Progenitor cell of endocrine pancreas (in vitro differentiated cells): ENCODE data around the gene OSBPL1A. TPM values are rescaled to one million over a fixed set of nuclear protein-coding genes. Genes with fewer than 3 reads are reported as not detected.

ENCODE experiments used
- DNase-seq: peaks from one replicate; pipeline ENCODE4 v3.0.0; 2021; ENCODE audit warnings: low spot score; ENCODE audit not compliant: unreplicated experiment
- H3K27ac Mint-ChIP-seq: 2 replicates; pipeline ENCODE4 v1.8.0; 2021; ENCODE audit warnings: mild to moderate bottlenecking, moderate library complexity, mixed read lengths
- H3K27me3 Mint-ChIP-seq: 2 replicates; pipeline ENCODE4 v1.8.0; 2021; ENCODE audit warnings: mixed read lengths
- H3K36me3 Mint-ChIP-seq: 2 replicates; pipeline ENCODE4 v1.8.0; 2022; ENCODE audit warnings: mixed read lengths; ENCODE audit not compliant: insufficient read depth
- H3K4me1 Mint-ChIP-seq: 2 replicates; pipeline ENCODE4 v1.8.0; 2021; ENCODE audit warnings: low read depth, mixed read lengths
- H3K4me3 Mint-ChIP-seq: 2 replicates; pipeline ENCODE4 v1.8.0; 2021; ENCODE audit warnings: low read depth, mild to moderate bottlenecking, moderate library complexity, mixed read lengths
- H3K9me3 Mint-ChIP-seq: 2 replicates; pipeline ENCODE4 v1.8.0; 2021; ENCODE audit warnings: low read depth, mixed read lengths
- CTCF ChIP-seq: fragments of 200-600 bp; sonication (generic); IDR thresholded peaks from one replicate; pipeline ENCODE4 v1.5.0; 2021; ENCODE audit warnings: antibody characterized with exemption, mild to moderate bottlenecking; ENCODE audit not compliant: unreplicated experiment
- total RNA-seq: library from RNA; stranded (reverse); gene quantifications from 2 replicates; pipeline ENCODE4 v1.2.1, GENCODE V29; 2021

Gene OSBPL1A
- total RNA-seq, 1 donor from 2014 or later: 15.0 TPM

GRCh38 chr18:24187689-24188088 is 209.9 kb downstream of the OSBPL1A start:
- DNase-seq: no peak
- TF ChIP-seq CTCF: no peak
- Mint-ChIP-seq H3K27me3 (no peaks in the 10 kb centered on the region), H3K36me3 (no peaks in the 10 kb centered on the region), H3K4me3 (no peak overlapping the region), H3K9me3 (no peaks in the 10 kb centered on the region), H3K27ac (no peak overlapping the region), H3K4me1 (no peaks in the 10 kb centered on the region)

GRCh38 chr18:24187049-24187448 is 210.6 kb downstream of the OSBPL1A start:
- no peaks in the 10 kb centered on the region for H3K9me3 Mint-ChIP-seq
- TF ChIP-seq CTCF: no peak
- no peak overlapping the region for H3K27ac Mint-ChIP-seq
- no peaks in the 10 kb centered on the region for H3K27me3 Mint-ChIP-seq
- no peaks in the 10 kb centered on the region for H3K4me1 Mint-ChIP-seq
- H3K36me3 Mint-ChIP-seq: no peaks in the 10 kb centered on the region
- H3K4me3 Mint-ChIP-seq: no peak overlapping the region
- no peak for DNase-seq

DNA sequence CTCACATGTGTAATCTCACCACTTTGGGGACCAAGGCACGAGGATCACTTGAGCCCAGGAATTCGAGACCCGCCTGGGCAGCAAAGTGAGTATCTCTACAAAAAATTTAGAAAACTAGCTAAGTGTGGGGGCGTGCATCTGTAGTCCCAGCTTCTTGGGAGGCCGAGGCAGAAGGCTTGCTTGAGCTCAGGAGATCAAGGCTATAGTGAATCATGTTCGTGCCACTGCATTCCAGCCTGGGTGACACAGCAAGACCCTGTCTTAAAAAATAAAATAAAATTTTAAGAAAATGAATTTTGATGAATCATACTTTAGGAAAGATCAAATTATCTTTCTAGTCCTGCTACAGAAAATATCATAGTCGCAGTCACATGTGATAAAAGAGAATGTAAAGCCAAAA is 211.8 kb downstream of the OSBPL1A start:
- no peak for DNase-seq
- TF ChIP-seq CTCF: no peak
- peaks cover 2% of the 10 kb centered on the region for H3K4me1 Mint-ChIP-seq
- H3K27ac Mint-ChIP-seq: no peak overlapping the region
- no peaks in the 10 kb centered on the region for H3K36me3 Mint-ChIP-seq
- no peak overlapping the region for H3K4me3 Mint-ChIP-seq
- no peaks in the 10 kb centered on the region for H3K27me3 Mint-ChIP-seq
- H3K9me3 Mint-ChIP-seq: no peaks in the 10 kb centered on the region

DNA sequence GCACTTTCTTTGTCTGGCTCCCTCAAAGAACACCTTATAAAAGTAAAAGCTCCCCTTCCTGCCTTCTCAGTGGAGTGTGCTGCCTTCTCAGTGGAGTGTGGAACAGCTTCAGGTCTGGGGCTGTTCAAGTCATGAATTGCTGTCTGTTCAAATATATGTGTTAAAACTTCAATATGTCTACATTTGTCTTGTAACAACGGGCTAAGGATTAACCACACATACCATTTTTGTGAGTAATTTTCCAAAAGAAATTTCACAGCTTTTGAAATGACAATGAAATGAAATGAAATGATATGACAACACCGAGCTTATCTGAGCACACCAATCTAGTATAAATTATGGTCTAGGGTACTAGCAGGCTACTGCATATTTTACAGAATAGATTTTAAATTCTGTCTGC is 215.8 kb downstream of the OSBPL1A start:
- no peak for TF ChIP-seq CTCF
- Mint-ChIP-seq H3K4me1 (peaks cover 2% of the 10 kb centered on the region), H3K36me3 (no peaks in the 10 kb centered on the region), H3K4me3 (no peak overlapping the region), H3K27ac (no peak overlapping the region), H3K27me3 (no peaks in the 10 kb centered on the region), H3K9me3 (no peaks in the 10 kb centered on the region)
- no peak for DNase-seq

- peaks cover 2% of the 10 kb centered on the region for H3K4me1 Mint-ChIP-seq
- H3K9me3 Mint-ChIP-seq: no peaks in the 10 kb centered on the region
- H3K27ac Mint-ChIP-seq: no peak overlapping the region
- TF ChIP-seq CTCF: no peak
- H3K4me3 Mint-ChIP-seq: no peak overlapping the region
- no peaks in the 10 kb centered on the region for H3K27me3 Mint-ChIP-seq
- DNase-seq: no peak
- H3K36me3 Mint-ChIP-seq: no peaks in the 10 kb centered on the region
These were observed 217.6 kb downstream of the OSBPL1A start for GRCh38 chr18:24180048-24180447.
